VCaP (cell line): Measurements from ENCODE around the gene KCTD5.

Source experiments
- H3K27ac ChIP-seq: fragments of 450-650 bp; 2 replicates; pipeline ENCODE4 v1.5.1; 2017
- CTCF ChIP-seq: fragments of 450-650 bp; conservative IDR thresholded peaks from 2 replicates; pipeline ENCODE4 v1.5.1; 2017; ENCODE audit warnings: mild to moderate bottlenecking, moderate library complexity

Gene KCTD5

GRCh38 chr16:2697401-2697948 is 15.2 kb downstream of the KCTD5 start:
- TF ChIP-seq CTCF = no peak
- no peak overlapping the region for H3K27ac ChIP-seq

GRCh38 chr16:2698103-2698870 is 16.0 kb downstream of the KCTD5 start:
- no peak overlapping the region for H3K27ac ChIP-seq
- no peak for TF ChIP-seq CTCF

- H3K27ac ChIP-seq = no peak overlapping the region
- TF ChIP-seq CTCF = no peak
Measured at GRCh38 chr16:2698965-2699750, 16.8 kb downstream of the KCTD5 start.

GRCh38 chr16:2699791-2700600 is 17.7 kb downstream of the KCTD5 start:
- H3K27ac ChIP-seq = no peak overlapping the region
- TF ChIP-seq CTCF = no peak

- TF ChIP-seq CTCF = no peak
- no peak overlapping the region for H3K27ac ChIP-seq
Measured at GRCh38 chr16:2700786-2701185, 18.5 kb downstream of the KCTD5 start.

- no peak overlapping the region for H3K27ac ChIP-seq
- no peak for TF ChIP-seq CTCF
Measured at GRCh38 chr16:2701272-2701671, 18.9 kb downstream of the KCTD5 start.
